Measurements from ENCODE around the gene ITLN2. TPM values are rescaled to one million over a fixed set of nuclear protein-coding genes. Genes with fewer than 3 reads are reported as not detected.
"Not testable (repeated sequence)": the region's sequence is repeated elsewhere in the genome, so short reads cannot be mapped to it uniquely, and the experiment has no call there.

Gene ITLN2
- total and polyA plus RNA-seq, 2 of the 8 experiments (the other 6 are each of a cell fraction or from before 2014, with no cell fraction given) = 4.7 to 6.3 TPM

GRCh38 chr1:160933305-160933704 lies 21.3 kb downstream of the ITLN2 start:
- H4K5ac ChIP-seq (ENCODE audit: insufficient read length, low read depth, low read length); H3K79me2 ChIP-seq (ENCODE audit: control insufficient read depth in 1 of 2, insufficient read depth in 2 of 2, low read length in 2 of 2); H3K4me1 ChIP-seq (replicated peaks in 1 of 4; ENCODE audit: control insufficient read depth in 3 of 4, insufficient read depth in 4 of 4, low read length in 3 of 4); H2AFZ ChIP-seq (ENCODE audit: low read length); H3K4me2 ChIP-seq (ENCODE audit: insufficient read depth in 1 of 2, low read depth in 2 of 2, low read length in 2 of 2); H2BK15ac ChIP-seq (ENCODE audit: low read length); H3K27ac ChIP-seq (ENCODE audit: low read depth, low read length); H2BK120ac ChIP-seq (replicated peaks; ENCODE audit: low read depth, low read length); H4K91ac ChIP-seq (replicated peaks; ENCODE audit: insufficient read length, low read length); H2BK5ac ChIP-seq (ENCODE audit: low read depth, low read length); H3K27me3 ChIP-seq (replicated peaks in 1 of 4; ENCODE audit: control insufficient read depth in 3 of 4, extremely low read depth in 1 of 4, insufficient read depth in 3 of 4, low read length in 3 of 4); H2BK20ac ChIP-seq (ENCODE audit: low read length); H3K4me3 ChIP-seq (ENCODE audit: extremely low read depth in 1 of 4, insufficient read depth in 2 of 4, low read depth in 3 of 4, low read length in 4 of 4); H3K18ac ChIP-seq (ENCODE audit: extremely low read depth, low read length); H3K23ac ChIP-seq (ENCODE audit: insufficient read length); H3K36me3 ChIP-seq (ENCODE audit: control insufficient read depth in 2 of 4, insufficient read depth in 4 of 4, low read length in 3 of 4); H3K14ac ChIP-seq (ENCODE audit: insufficient read length); POLR2A ChIA-PET (ENCODE audit: partially characterized antibody); H2BK12ac ChIP-seq (ENCODE audit: low read depth, low read length); FAIRE-seq; H2AK5ac ChIP-seq (ENCODE audit: low read depth, low read length); DNase-seq (ENCODE audit: low read depth in 1 of 2, low spot score in 2 of 2); H3K4ac ChIP-seq (replicated peaks; ENCODE audit: insufficient read length, low read depth, low read length); H4K20me1 ChIP-seq (replicated peaks in 1 of 2; ENCODE audit: control insufficient read depth in 1 of 2, insufficient read depth in 2 of 2, low read length in 2 of 2); H3K23me2 ChIP-seq (ENCODE audit: low read depth, low read length); H3K9ac ChIP-seq (replicated peaks in 1 of 4; ENCODE audit: extremely low read depth in 1 of 4, low read depth in 3 of 4, low read length in 3 of 4); CTCF ChIA-PET (ENCODE audit: partially characterized antibody); H3K56ac ChIP-seq (replicated peaks; ENCODE audit: insufficient read length, low read depth, low read length); H4K8ac ChIP-seq (ENCODE audit: extremely low read depth, insufficient read depth, low read length); H3K79me1 ChIP-seq (ENCODE audit: low read depth, low read length): not testable (repeated sequence)
- peaks cover 4 to 17% of the 10 kb centered on the region in 2 experiments; a peak in 3 of 4 replicates for H3K9me3 ChIP-seq (ENCODE audit: insufficient read depth in 2 of 2, low read depth in 1 of 2, low read length in 1 of 2)
- WGBS, 2 experiments (ENCODE audit: extremely low coverage in 1 of 2, insufficient coverage in 1 of 2, insufficient read length in 1 of 2, insufficient replicate concordance in 2 of 2, low coverage in 1 of 2, low lambda C conversion rate in 2 of 2, missing lambda C conversion rate in 1 of 2) = no CpG with 5 or more reads among the region's 31 CpGs

Data from H1 (cell line).